H9 (cell line): ENCODE data around the gene DPP6. TPM values are rescaled to one million over a fixed set of nuclear protein-coding genes. Genes with fewer than 3 reads are reported as not detected.

Experiments used
- DNase-seq: peaks from one replicate; pipeline ENCODE4 v3.0.0-alpha.2; 2017
- H2AFZ ChIP-seq: one replicate; pipeline ENCODE4 v1.6.1; 2013; ENCODE audit warnings: mild to moderate bottlenecking, low read length, control low read depth, moderate library complexity
- H2AK5ac ChIP-seq: 2 replicates; pipeline ENCODE4 v1.6.1; 2013; ENCODE audit warnings: low read length, control low read depth, mixed read lengths; ENCODE audit not compliant: insufficient read length
- H2BK120ac ChIP-seq: one replicate; pipeline ENCODE4 v1.6.1; 2013; ENCODE audit warnings: low read depth, mild to moderate bottlenecking, low read length, control low read depth, inconsistent platforms; ENCODE audit not compliant: poor library complexity, severe bottlenecking
- H2BK12ac ChIP-seq: 2 replicates; pipeline ENCODE4 v1.6.1; 2013; ENCODE audit warnings: low read length, control low read depth, mixed read lengths, low read depth; ENCODE audit not compliant: insufficient read length
- H2BK15ac ChIP-seq: 2 replicates; pipeline ENCODE4 v1.6.1; 2013; ENCODE audit warnings: low read depth, low read length, control low read depth
- H2BK20ac ChIP-seq: one replicate; pipeline ENCODE4 v1.6.1; 2013; ENCODE audit warnings: low read depth, mild to moderate bottlenecking, low read length, control low read depth, inconsistent platforms; ENCODE audit not compliant: poor library complexity, severe bottlenecking
- H2BK5ac ChIP-seq: 2 replicates; pipeline ENCODE4 v1.6.1; 2013; ENCODE audit warnings: low read length, control low read depth, mixed read lengths; ENCODE audit not compliant: insufficient read length
- H3K14ac ChIP-seq: 2 replicates; pipeline ENCODE4 v1.6.1; 2013; ENCODE audit warnings: low read length, control low read depth; ENCODE audit not compliant: insufficient read depth
- H3K18ac ChIP-seq: 2 replicates; pipeline ENCODE4 v1.6.1; 2013; ENCODE audit warnings: low read depth, mild to moderate bottlenecking, mixed read lengths, low read length, control low read depth; ENCODE audit not compliant: insufficient read length
- H3K23ac ChIP-seq: 2 replicates; pipeline ENCODE4 v1.6.1; 2013; ENCODE audit warnings: low read length, control low read depth, mixed read lengths, low read depth; ENCODE audit not compliant: insufficient read length
- H3K23me2 ChIP-seq: 2 replicates; pipeline ENCODE4 v1.6.1; 2013; ENCODE audit warnings: low read depth, mild to moderate bottlenecking, mixed read lengths, low read length, control low read depth; ENCODE audit not compliant: insufficient read length, poor library complexity, severe bottlenecking
- H3K27ac ChIP-seq: 2 replicates; pipeline ENCODE4 v1.5.1; 2013; ENCODE audit warnings: low read length, control low read depth, mixed read lengths, low read depth; ENCODE audit not compliant: insufficient read length
- H3K27me3 ChIP-seq: 2 replicates; pipeline ENCODE4 v1.6.1; 2013; ENCODE audit warnings: low read length, control low read depth, inconsistent platforms; ENCODE audit not compliant: insufficient read depth
- H3K4ac ChIP-seq: 2 replicates; pipeline ENCODE4 v1.6.1; 2013; ENCODE audit warnings: low read depth, mild to moderate bottlenecking, control low read depth, inconsistent platforms, low read length, moderate library complexity
- H3K4me1 ChIP-seq: 2 replicates; pipeline ENCODE4 v1.6.1; 2013; ENCODE audit warnings: low read length, control low read depth, inconsistent platforms; ENCODE audit not compliant: insufficient read depth
- H3K4me2 ChIP-seq: 2 replicates; pipeline ENCODE4 v1.6.1; 2013; ENCODE audit warnings: low read length, control low read depth, mixed read lengths; ENCODE audit not compliant: insufficient read length, insufficient read depth
- H3K56ac ChIP-seq: 2 replicates; pipeline ENCODE4 v1.6.1; 2013; ENCODE audit warnings: low read depth, mild to moderate bottlenecking, mixed read lengths, low read length, control low read depth; ENCODE audit not compliant: insufficient read length
- H3K79me1 ChIP-seq: 2 replicates; pipeline ENCODE4 v1.6.1; 2013; ENCODE audit warnings: low read depth, mild to moderate bottlenecking, moderate library complexity, low read length, control low read depth, inconsistent platforms; ENCODE audit not compliant: insufficient read depth, poor library complexity, severe bottlenecking
- H3K79me2 ChIP-seq: 2 replicates; pipeline ENCODE4 v1.6.1; 2013; ENCODE audit warnings: low read length, control low read depth, inconsistent platforms; ENCODE audit not compliant: insufficient read depth
- H3K9ac ChIP-seq: 2 replicates; pipeline ENCODE4 v1.6.1; 2013; ENCODE audit warnings: low read length, control low read depth, mixed read lengths; ENCODE audit not compliant: insufficient read length; ENCODE audit errors: extremely low read depth
- H3K9me3 ChIP-seq: one replicate; pipeline ENCODE4 v1.6.1; 2013; ENCODE audit warnings: low read depth, low read length, inconsistent platforms; ENCODE audit not compliant: control insufficient read depth
- H3T11ph ChIP-seq: one replicate; pipeline ENCODE4 v1.6.1; 2013; ENCODE audit warnings: mild to moderate bottlenecking, low read length, control low read depth, inconsistent platforms
- H4K20me1 ChIP-seq: one replicate; pipeline ENCODE4 v1.6.1; 2013; ENCODE audit not compliant: control insufficient read depth, insufficient read length, insufficient read depth
- H4K5ac ChIP-seq: 2 replicates; pipeline ENCODE4 v1.6.1; 2013; ENCODE audit warnings: low read depth, mild to moderate bottlenecking, mixed read lengths, low read length, control low read depth; ENCODE audit not compliant: insufficient read length
- H4K8ac ChIP-seq: replicated peaks from 2 replicates; pipeline ENCODE4 v1.6.1; 2013; ENCODE audit warnings: low read length, control low read depth, mixed read lengths, low read depth; ENCODE audit not compliant: insufficient read length
- H4K91ac ChIP-seq: 2 replicates; pipeline ENCODE4 v1.6.1; 2013; ENCODE audit warnings: low read depth, mild to moderate bottlenecking, moderate library complexity, mixed read lengths, low read length, control low read depth; ENCODE audit not compliant: insufficient read length
- H3K27ac Mint-ChIP-seq, 3 experiments: 2 replicates in 2 of 3; 3 replicates in 1 of 3; pipeline ENCODE4 v1.8.0; 2020 to 2021; ENCODE audit warnings: mixed read lengths in 3 of 3, mild to moderate bottlenecking in 1 of 3, moderate library complexity in 1 of 3
- H3K27me3 Mint-ChIP-seq: 2 replicates; pipeline ENCODE4 v1.8.0; 2021; ENCODE audit warnings: low read depth, mild to moderate bottlenecking, moderate library complexity, mixed read lengths
- H3K36me3 Mint-ChIP-seq, 3 experiments: 2 replicates in 2 of 3; 3 replicates in 1 of 3; pipeline ENCODE4 v1.8.0; 2020 to 2021; ENCODE audit warnings: low read depth in 3 of 3, mixed read lengths in 3 of 3; ENCODE audit not compliant: insufficient read depth in 1 of 3
- H3K4me1 Mint-ChIP-seq, 2 experiments: 2 replicates each; pipeline ENCODE4 v1.8.0; 2020; ENCODE audit warnings: mixed read lengths in 2 of 2
- H3K4me3 Mint-ChIP-seq, 2 experiments: 2 replicates in 1 of 2; 3 replicates in 1 of 2; pipeline ENCODE4 v1.8.0; 2020 to 2021; ENCODE audit warnings: mild to moderate bottlenecking in 2 of 2, mixed read lengths in 2 of 2, moderate library complexity in 1 of 2
- H3K9me3 Mint-ChIP-seq, 2 experiments: 2 replicates in 1 of 2; 3 replicates in 1 of 2; pipeline ENCODE4 v1.8.0; 2020; ENCODE audit warnings: mild to moderate bottlenecking in 2 of 2, mixed read lengths in 2 of 2, moderate library complexity in 1 of 2
- WGBS: extraction: QIAGEN DNeasy Blood & Tissue Kit; methylation state at CpG from one replicate; pipeline ENCODE4 v1.1.7; 2013; ENCODE audit warnings: missing lambda C conversion rate, low lambda C conversion rate, mixed read lengths; ENCODE audit not compliant: insufficient read length; ENCODE audit errors: extremely low coverage; 5-methylcytosine and 5-hydroxymethylcytosine counted together
- total RNA-seq: library from RNA; stranded (reverse); gene quantifications from 2 replicates; pipeline ENCODE4 v1.2.1, GENCODE V29; 2021
- TF ChIP-seq, protein P1 (sequence below): fragments of 200-600 bp; sonication (generic); conservative IDR thresholded peaks from 3 replicates; pipeline ENCODE4 v1.8.0; 2021; ENCODE audit warnings: antibody characterized with exemption, mild to moderate bottlenecking

Gene DPP6
- total RNA-seq, 1 experiment from 2014 or later = 4.5 TPM

DNA sequence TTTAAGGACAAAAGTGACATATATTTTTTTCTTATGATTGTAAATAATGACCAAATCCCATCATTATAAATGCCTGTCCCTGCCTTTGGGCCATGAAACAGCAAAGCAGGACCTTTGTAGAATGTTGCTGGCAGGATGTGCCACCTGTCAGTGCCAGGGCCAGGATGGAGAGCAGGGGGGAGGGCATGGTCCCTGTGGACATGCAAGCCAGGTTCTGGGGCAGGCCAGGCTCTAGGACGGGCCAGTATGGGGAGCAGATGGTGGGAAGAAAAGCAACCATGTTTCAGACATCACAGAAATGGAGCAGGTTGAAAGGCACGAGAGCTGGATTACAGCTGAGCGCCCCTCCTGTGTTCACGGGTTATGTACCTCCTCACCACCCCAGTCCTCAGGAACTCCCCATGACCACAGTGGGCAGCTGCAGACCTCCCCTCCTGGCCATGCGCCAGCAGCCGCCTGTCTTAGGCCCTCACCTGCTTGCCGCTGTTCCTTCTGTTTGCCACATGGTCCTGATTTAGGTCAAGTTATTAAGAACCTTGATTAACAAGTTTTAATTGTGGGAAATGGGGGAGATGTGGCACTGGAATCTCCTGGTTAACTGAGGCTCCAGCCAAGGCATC is 740.3 kb downstream of the DPP6 start:
- Histone ChIP-seq H3K27me3 (no peaks in the 10 kb centered on the region), H2BK5ac (no peak overlapping the region), H2BK15ac (no peak overlapping the region), H3K4me1 (no peaks in the 10 kb centered on the region), H3K9ac (no peak overlapping the region), H3K79me1 (no peaks in the 10 kb centered on the region), H4K5ac (no peak overlapping the region), H3K14ac (no peak overlapping the region), H2AK5ac (no peak overlapping the region), H4K8ac (no peak overlapping the region), H3K4ac (no peak overlapping the region), H3K79me2 (no peaks in the 10 kb centered on the region), H2BK12ac (no peak overlapping the region), H2BK120ac (no peak overlapping the region), H3K23ac (no peak overlapping the region), H4K20me1 (no peaks in the 10 kb centered on the region), H2AFZ (no peak overlapping the region), H3T11ph (no peak overlapping the region), H4K91ac (no peak overlapping the region), H3K27ac (no peak overlapping the region), H3K18ac (no peak overlapping the region), H3K9me3 (no peaks in the 10 kb centered on the region), H2BK20ac (no peak overlapping the region), H3K23me2 (peaks cover 2% of the 10 kb centered on the region), H3K4me2 (no peak overlapping the region), H3K56ac (no peak overlapping the region)
- TF ChIP-seq, protein P1, sequence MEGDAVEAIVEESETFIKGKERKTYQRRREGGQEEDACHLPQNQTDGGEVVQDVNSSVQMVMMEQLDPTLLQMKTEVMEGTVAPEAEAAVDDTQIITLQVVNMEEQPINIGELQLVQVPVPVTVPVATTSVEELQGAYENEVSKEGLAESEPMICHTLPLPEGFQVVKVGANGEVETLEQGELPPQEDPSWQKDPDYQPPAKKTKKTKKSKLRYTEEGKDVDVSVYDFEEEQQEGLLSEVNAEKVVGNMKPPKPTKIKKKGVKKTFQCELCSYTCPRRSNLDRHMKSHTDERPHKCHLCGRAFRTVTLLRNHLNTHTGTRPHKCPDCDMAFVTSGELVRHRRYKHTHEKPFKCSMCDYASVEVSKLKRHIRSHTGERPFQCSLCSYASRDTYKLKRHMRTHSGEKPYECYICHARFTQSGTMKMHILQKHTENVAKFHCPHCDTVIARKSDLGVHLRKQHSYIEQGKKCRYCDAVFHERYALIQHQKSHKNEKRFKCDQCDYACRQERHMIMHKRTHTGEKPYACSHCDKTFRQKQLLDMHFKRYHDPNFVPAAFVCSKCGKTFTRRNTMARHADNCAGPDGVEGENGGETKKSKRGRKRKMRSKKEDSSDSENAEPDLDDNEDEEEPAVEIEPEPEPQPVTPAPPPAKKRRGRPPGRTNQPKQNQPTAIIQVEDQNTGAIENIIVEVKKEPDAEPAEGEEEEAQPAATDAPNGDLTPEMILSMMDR = no peak
- H3K4me1 Mint-ChIP-seq = peaks cover 7 to 9% of the 10 kb centered on the region in 2 experiments; a peak in 3 of 4 replicates
- DNase-seq = no peak
- H3K4me3 Mint-ChIP-seq = no peak overlapping the region
- peaks cover 15% of the 10 kb centered on the region for H3K27me3 Mint-ChIP-seq
- peaks cover 0 to 2% of the 10 kb centered on the region in 2 experiments; a peak in 1 of 5 replicates for H3K9me3 Mint-ChIP-seq
- H3K27ac Mint-ChIP-seq = no peak overlapping the region
- WGBS = no CpG with 5 or more reads among the region's 7 CpGs
- no peaks in the 10 kb centered on the region for H3K36me3 Mint-ChIP-seq
